Measurements from ENCODE around the gene HPN.
"Not testable (repeated sequence)": the region's sequence is repeated elsewhere in the genome, so short reads cannot be mapped to it uniquely, and the experiment has no call there.

HPN gene

DNA sequence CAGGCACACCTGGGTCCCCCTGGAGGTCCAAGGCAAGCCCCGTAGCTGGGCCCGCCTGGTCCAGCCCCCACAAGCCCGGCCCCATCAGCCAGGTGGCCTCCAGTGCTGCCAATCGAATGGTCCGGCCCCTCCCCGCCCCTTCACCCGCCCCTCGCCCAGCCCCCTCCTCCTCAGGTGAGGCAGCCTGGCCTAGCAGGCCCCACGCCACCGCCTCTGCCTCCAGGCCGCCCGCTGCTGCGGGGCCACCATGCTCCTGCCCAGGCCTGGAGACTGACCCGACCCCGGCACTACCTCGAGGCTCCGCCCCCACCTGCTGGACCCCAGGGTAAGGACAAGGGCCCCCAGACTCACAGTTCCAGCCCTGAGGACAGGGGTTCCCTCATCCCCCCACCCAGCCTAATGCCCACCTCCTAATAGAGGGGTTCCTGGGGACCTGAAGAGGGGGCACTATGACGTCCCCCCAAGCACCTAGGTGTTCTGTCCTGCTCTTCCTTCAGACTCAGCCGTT lies at the start of gene HPN:
Gene HPN (plus strand): TSS at position 174 of the 508 bp plus-strand sequence. CDS start 786 bp downstream, outside the sequence.
- in situ Hi-C loops (cut with MboI; ENCODE audit: low sequenced_read_pairs), result no loop called here

GRCh38 chr19:34992582-34992981 lies 48.9 kb upstream of the HPN start:
- in situ Hi-C loops (cut with MboI; ENCODE audit: low sequenced_read_pairs), result not testable (repeated sequence)

DNA sequence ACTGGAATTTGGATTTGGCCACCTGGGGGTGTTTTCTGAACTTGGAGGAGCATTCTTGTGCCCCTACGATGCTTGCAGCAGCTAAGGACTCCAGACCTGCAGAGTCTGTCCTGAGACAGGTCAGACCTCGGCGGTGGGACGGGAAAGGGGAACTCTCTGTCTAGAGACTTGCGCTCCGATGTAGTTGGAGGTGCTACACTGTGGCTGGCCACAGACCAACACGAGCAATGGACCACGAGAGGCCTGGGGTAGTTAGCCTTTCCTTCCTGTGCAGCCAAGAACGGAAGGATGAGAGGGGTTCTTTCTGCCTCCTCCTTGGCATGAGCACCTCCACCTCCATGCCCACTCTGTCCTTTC lies 47.3 kb upstream of the HPN start:
- in situ Hi-C loops (cut with MboI; ENCODE audit: low sequenced_read_pairs), result no loop called here

GRCh38 chr19:34994643-34995541 lies 46.6 kb upstream of the HPN start:
- in situ Hi-C loops (cut with MboI; ENCODE audit: low sequenced_read_pairs), result no loop called here

- in situ Hi-C loops (cut with MboI; ENCODE audit: low sequenced_read_pairs), result no loop called here
These were observed 46.0 kb upstream of the HPN start for GRCh38 chr19:34995551-34995950.

DNA sequence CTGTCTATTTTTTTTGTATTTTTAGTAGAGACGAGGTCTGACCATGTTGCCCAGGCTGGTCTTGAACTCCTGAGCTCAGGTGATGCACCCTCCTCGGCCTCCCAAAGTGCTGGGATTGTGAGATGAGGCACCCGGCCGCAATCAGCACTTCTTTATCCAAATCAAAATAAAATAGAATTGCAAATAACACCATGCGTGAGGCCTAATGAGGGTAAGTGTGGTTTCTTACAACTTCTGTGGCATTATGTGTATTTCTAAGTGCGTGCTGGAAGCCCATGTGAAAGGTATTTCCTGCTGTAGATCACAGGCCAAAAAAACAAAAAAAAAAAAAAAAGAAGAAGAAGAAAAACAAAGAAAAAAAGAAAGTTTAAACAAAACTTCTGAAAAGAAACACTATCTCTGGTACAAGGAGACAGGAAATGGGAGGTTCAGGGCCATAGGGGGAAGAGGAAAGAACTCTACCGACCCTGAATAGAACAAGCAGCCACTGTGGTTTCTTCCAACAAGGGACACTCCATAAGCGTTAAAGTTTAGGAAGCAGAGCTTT lies 44.4 kb upstream of the HPN start:
- in situ Hi-C loops (cut with MboI; ENCODE audit: low sequenced_read_pairs), result no loop called here

DNA sequence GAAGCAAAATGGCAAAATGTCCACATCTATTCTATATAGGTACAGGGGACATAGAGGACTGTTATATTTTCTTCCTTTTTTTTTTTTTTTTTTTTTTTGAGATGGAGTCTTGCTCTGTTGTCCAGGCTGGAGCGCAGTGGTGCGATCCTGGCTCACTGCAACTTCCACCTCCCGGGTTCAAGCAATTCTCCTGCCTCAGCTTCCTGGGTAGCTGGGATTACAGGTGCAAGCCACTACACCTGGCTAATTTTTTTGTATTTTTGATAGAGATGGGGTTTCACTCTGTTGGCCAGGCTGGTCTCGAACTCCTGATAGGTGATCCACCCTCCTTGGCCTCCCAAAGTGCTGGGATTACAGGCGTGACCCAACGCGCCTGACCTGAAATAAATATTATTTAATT lies 43.3 kb upstream of the HPN start:
- in situ Hi-C loops (cut with MboI; ENCODE audit: low sequenced_read_pairs), result not testable (repeated sequence)

GRCh38 chr19:34998777-34999497 lies 42.6 kb upstream of the HPN start:
- in situ Hi-C loops (cut with MboI; ENCODE audit: low sequenced_read_pairs), result no loop called here

DNA sequence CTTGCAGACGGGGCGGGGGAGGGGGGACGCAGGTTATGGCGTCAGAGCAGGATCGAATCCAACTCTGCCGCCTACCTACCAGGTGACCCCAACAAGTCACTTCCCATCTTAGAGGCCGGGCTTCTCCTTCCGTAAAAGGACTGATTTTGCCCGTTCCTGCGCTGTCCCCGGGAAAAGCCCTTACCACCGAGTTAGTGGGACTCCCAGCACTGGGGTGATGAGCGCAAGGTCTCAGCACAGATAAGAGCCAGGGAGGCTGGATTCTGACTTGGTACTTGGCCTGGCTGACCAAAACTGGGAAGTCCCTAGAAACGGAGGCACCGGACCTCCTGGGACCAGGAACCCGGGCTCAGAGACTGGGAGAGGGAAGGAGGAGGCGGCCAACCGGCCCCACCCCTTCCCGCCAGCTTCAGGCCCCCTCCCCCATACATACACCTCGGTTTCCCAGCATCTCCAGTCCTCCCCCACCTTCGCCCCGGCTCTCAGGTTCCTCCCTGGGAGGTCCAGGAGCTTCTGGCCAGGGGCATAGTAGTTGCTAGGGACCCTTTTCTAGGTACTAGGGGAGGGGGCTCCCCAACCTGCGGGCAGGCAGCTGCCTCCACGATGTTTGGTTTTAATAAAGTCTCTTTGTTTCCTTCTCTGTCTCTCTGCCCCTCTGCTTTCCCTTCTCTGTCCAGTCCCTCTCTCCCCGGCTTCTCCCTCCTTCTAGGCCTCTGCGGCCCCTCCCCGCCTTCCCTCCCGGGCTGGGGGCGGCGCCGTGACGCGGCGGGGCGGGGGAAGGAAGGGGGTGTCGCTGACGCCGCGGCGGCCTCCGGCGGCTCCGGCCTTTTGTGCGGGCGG lies 41.8 kb upstream of the HPN start, which contains the start of gene GRAMD1A:
Gene GRAMD1A (plus strand): TSS at position 826 of the 840 bp plus-strand sequence. CDS start 156 bp downstream, outside the sequence.
- in situ Hi-C loops (cut with MboI; ENCODE audit: low sequenced_read_pairs), result no loop called here

GRCh38 chr19:35000338-35000646 lies 41.2 kb upstream of the HPN start:
- in situ Hi-C loops (cut with MboI; ENCODE audit: low sequenced_read_pairs), result no loop called here

DNA sequence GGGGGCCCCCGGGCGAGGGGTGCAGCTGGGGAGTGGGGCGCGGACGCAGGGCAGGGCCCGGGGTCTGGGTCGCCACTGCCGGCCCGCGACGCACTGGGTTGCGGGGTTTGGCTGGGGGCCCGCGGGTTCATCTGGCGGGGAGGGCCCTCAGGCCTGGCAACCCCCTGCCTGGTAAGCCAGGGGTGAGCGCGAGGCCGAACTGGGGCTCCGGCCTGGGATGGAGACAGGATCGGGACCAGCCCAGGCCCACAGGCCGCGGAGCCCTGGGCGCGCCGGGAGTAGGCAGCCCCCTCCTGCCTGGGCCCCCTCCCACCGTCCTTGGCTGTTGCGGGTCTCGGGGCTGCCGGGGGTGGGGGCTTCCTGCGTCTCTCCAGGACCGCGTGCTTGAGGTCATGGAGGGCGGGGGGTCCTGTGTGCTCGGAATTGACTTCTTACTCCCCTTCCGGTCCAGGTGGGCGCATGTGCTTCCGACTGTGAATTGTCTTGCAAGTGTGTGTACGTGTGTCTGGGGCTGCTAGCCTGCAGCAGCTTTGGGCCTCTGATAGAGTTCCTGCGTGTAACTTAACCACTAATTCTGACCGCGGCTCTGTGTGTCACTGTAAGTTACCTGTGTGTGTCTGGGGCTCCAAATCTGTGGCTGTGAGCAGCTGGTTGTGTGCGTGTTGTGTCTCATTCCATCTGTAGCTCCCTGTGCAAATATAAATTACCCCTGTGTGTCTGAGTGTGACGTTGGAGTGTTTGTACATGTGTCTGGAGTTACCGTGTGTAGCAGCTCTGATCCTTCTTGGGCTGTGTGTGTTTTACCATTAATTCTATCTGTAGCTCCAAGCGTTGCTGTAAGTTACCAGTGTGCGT lies 40.6 kb upstream of the HPN start:
- in situ Hi-C loops (cut with MboI; ENCODE audit: low sequenced_read_pairs), result no loop called here

DNA sequence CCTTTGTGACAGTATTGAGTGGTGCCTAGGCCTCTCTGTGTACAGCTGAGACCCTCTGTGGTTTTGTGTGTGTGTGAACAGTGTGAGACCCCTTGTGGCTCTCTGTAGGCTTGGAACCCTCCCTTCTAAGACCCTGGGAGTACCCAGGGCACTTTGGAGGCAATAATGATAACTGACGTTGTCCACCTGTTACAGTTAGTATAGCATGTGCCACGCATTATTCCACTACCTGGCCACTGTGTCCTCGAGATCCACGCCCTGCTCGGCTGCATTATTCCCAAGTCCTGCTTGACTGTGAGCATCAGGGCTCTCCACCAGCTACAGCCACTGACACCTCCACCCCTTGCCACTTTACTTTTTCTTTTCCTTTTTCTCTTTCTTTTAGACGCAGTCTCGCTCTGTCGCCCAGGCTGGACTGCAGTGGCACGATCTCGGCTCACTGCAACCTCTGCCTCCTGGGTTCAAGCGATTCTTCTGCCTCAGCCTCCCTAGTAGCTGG lies 39.4 kb upstream of the HPN start:
- in situ Hi-C loops (cut with MboI; ENCODE audit: low sequenced_read_pairs), result no loop called here

DNA sequence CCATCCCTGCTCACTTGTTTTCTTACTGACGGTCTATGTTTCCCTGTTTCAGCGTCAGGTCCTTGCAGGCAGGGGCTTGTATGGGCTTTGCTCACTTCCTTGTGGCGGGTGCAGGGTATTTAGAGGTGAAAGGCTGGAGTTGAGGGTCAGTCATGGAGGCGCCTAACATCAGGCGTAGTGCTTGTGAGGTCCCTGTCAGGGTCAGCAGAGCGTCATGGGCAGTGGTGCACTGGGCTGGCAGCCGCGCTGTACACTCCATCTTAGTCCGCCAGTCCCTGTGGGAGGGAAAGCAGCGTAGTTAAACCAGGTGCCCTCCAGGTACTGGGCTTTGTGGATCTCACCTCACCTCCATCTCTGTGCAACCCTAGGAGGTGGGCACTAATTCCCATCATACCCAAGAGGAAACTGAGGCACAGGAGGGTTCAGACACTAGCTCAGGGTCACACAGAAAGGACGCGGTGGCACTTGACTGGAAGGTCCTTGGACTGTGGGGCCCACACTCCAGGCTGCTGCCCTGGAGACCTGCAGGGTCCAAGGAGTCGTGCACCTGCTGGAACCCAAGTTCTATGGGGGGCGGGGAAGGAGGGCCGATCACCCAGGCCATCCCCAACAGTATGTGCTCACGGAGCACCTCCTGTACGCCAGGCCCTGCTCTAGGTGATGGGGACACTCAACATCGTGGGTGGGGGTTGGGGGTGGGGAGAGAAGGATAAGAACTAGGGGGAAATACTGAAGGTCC lies 36.8 kb upstream of the HPN start:
- in situ Hi-C loops (cut with MboI; ENCODE audit: low sequenced_read_pairs), result no loop called here

GRCh38 chr19:35005256-35005977 lies 36.1 kb upstream of the HPN start:
- in situ Hi-C loops (cut with MboI; ENCODE audit: low sequenced_read_pairs), result no loop called here

DNA sequence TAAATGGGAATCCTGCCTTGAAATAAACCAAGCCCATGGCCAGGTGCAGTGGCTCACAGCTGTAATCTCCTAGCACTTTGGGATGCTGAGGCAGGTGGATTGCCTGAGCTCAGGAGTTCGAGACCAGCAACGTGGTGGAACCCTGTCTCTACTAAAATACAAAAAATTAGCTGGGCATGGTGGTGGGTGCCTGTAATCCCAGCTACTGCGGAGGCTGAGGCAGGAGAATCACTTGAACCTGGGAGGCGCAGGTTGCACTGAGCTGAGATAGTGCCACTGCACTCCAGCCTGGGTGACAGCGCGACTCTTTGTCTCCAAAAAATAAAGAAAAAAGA lies 35.5 kb upstream of the HPN start:
- in situ Hi-C loops (cut with MboI; ENCODE audit: low sequenced_read_pairs), result not testable (repeated sequence)

GRCh38 chr19:35006342-35006998 lies 35.1 kb upstream of the HPN start:
- in situ Hi-C loops (cut with MboI; ENCODE audit: low sequenced_read_pairs), result no loop called here

GRCh38 chr19:35006999-35007365 lies 34.5 kb upstream of the HPN start:
- in situ Hi-C loops (cut with MboI; ENCODE audit: low sequenced_read_pairs), result no loop called here

- in situ Hi-C loops (cut with MboI; ENCODE audit: low sequenced_read_pairs), result not testable (repeated sequence)
These were observed 34.1 kb upstream of the HPN start for GRCh38 chr19:35007427-35007826.
